CD4-positive, CD25-positive, alpha-beta regulatory T cell (primary cell): ENCODE measurements around the gene NACA2. TPM values are rescaled to one million over a fixed set of nuclear protein-coding genes. Genes with fewer than 3 reads are reported as not detected.

ENCODE experiments used
- ATAC-seq, 2 donors: fragments of 150-1000 bp; cut with Tn5 transposase; one replicate each; pipeline ENCODE4 v1.10.0; 2021; ENCODE audit warnings: low read depth in 2 of 2, moderate number of reproducible peaks in 2 of 2, moderate library complexity in 1 of 2
- DNase-seq, 3 donors: peaks; one replicate each; pipeline versions ENCODE4 v3.0.0 to v3.0.0-alpha.2; 2012 to 2022; ENCODE audit warnings: mixed read lengths in 1 of 3
- H3K27ac ChIP-seq: one replicate; pipeline ENCODE4 v1.7.0; 2013; ENCODE audit warnings: mild to moderate bottlenecking, low read length; ENCODE audit not compliant: insufficient read depth, poor library complexity, severe bottlenecking
- H3K27me3 ChIP-seq: one replicate; pipeline ENCODE4 v1.7.0; 2013; ENCODE audit warnings: low read length; ENCODE audit not compliant: control insufficient read depth, insufficient read depth
- H3K36me3 ChIP-seq: one replicate; pipeline ENCODE4 v1.7.0; 2013; ENCODE audit warnings: mild to moderate bottlenecking, low read length, moderate library complexity; ENCODE audit not compliant: control insufficient read depth, insufficient read depth
- H3K4me1 ChIP-seq: 2 replicates; pipeline ENCODE4 v1.7.0; 2013; ENCODE audit warnings: mild to moderate bottlenecking, low read length; ENCODE audit not compliant: insufficient read depth, control insufficient read depth, poor library complexity, severe bottlenecking
- H3K4me3 ChIP-seq: one replicate; pipeline ENCODE4 v1.7.0; 2013; ENCODE audit warnings: low read depth, mild to moderate bottlenecking, low read length, moderate library complexity
- H3K9me3 ChIP-seq, 2 experiments: 1 replicate in 1 of 2; 2 replicates in 1 of 2; pipeline ENCODE4 v1.7.0; 2013; ENCODE audit warnings: low read length in 2 of 2, mild to moderate bottlenecking in 1 of 2, moderate library complexity in 1 of 2; ENCODE audit not compliant: control insufficient read depth in 2 of 2
- H3K27ac Mint-ChIP-seq, 3 donors: one replicate each; pipeline ENCODE4 v1.8.0; 2020 to 2022; ENCODE audit warnings: mild to moderate bottlenecking in 3 of 3, mixed read lengths in 3 of 3, moderate library complexity in 2 of 3
- H3K27me3 Mint-ChIP-seq: one replicate; pipeline ENCODE4 v1.8.0; 2022; ENCODE audit warnings: mild to moderate bottlenecking, mixed read lengths
- H3K36me3 Mint-ChIP-seq: one replicate; pipeline ENCODE4 v1.8.0; 2020; ENCODE audit warnings: mixed read lengths
- H3K4me1 Mint-ChIP-seq, 4 donors: one replicate each; pipeline ENCODE4 v1.8.0; 2020 to 2022; ENCODE audit warnings: mixed read lengths in 4 of 4, mild to moderate bottlenecking in 1 of 4
- H3K4me3 Mint-ChIP-seq, 4 donors: one replicate each; pipeline ENCODE4 v1.8.0; 2020 to 2022; ENCODE audit warnings: mild to moderate bottlenecking in 4 of 4, mixed read lengths in 4 of 4, moderate library complexity in 3 of 4
- H3K9me3 Mint-ChIP-seq, 7 donors: one replicate each; pipeline ENCODE4 v1.8.0; 2020 to 2022; ENCODE audit warnings: mixed read lengths in 7 of 7, mild to moderate bottlenecking in 3 of 7, moderate library complexity in 2 of 7
- polyA plus RNA-seq, 4 donors: library from polyadenylated mRNA; unstranded; fragments of 300-500 nt; fragmentation: Illumina TruSeq; gene quantifications; one replicate each; pipeline ENCODE4 v1.2.3, GENCODE V29; 2021
- total RNA-seq: library from RNA; stranded (reverse); gene quantifications from one replicate; pipeline ENCODE4 v1.2.3, GENCODE V29; 2022

Gene NACA2
- total and polyA plus RNA-seq, 5 donors from 2014 or later, result not detected

GRCh38 chr17:61619493-61619892 lies 28.5 kb upstream of the NACA2 start:
- peaks cover 0 to 9% (median 5%) of the 10 kb centered on the region in 7 donors for H3K9me3 Mint-ChIP-seq
- no peak overlapping the region for H3K27ac ChIP-seq
- peaks cover 10% of the 10 kb centered on the region for H3K27me3 ChIP-seq
- no peaks in the 10 kb centered on the region for H3K4me1 ChIP-seq
- no peak overlapping the region for H3K4me3 ChIP-seq
- peaks cover 5 to 9% of the 10 kb centered on the region in 2 experiments for H3K9me3 ChIP-seq
- DNase-seq (no peak), ATAC-seq (no peak)
- H3K27me3 Mint-ChIP-seq, result peaks cover 48% of the 10 kb centered on the region
- H3K4me1 Mint-ChIP-seq, result peaks cover 0 to 6% (median 4%) of the 10 kb centered on the region in 4 donors
- peaks cover 4% of the 10 kb centered on the region for H3K36me3 Mint-ChIP-seq
- H3K4me3 Mint-ChIP-seq, result no peak overlapping the region
- H3K27ac Mint-ChIP-seq, result no peak overlapping the region
- H3K36me3 ChIP-seq, result no peaks in the 10 kb centered on the region

DNA sequence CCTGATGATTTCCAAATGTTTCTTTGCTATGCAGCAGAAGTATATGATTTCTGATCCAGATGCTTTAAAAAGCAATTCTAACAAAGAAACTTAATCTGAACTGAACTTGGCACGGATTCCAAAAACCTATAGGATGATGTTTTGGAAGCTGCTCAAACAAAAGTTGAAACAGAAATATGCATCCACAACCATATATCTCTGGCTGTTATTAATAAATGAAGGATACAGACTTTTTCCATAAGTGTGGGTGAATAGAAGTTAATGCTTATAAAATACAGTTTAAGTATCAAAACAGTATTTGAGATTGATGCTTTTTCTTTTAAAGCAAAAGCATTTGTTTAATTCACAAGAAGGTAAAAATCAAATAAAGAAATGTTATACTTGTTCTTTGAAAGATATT lies 27.9 kb upstream of the NACA2 start:
- DNase-seq (no peak), ATAC-seq (no peak)
- H3K4me1 Mint-ChIP-seq, result peaks cover 0 to 6% (median 4%) of the 10 kb centered on the region in 4 donors
- no peak overlapping the region for H3K27ac Mint-ChIP-seq
- H3K4me1 ChIP-seq, result no peaks in the 10 kb centered on the region
- peaks cover 0 to 9% (median 5%) of the 10 kb centered on the region in 7 donors for H3K9me3 Mint-ChIP-seq
- peaks cover 4% of the 10 kb centered on the region for H3K36me3 Mint-ChIP-seq
- no peak overlapping the region for H3K4me3 Mint-ChIP-seq
- no peak overlapping the region for H3K27ac ChIP-seq
- peaks cover 5 to 9% of the 10 kb centered on the region in 2 experiments for H3K9me3 ChIP-seq
- peaks cover 10% of the 10 kb centered on the region for H3K27me3 ChIP-seq
- H3K36me3 ChIP-seq, result no peaks in the 10 kb centered on the region
- peaks cover 43% of the 10 kb centered on the region for H3K27me3 Mint-ChIP-seq
- H3K4me3 ChIP-seq, result no peak overlapping the region

- no peak overlapping the region for H3K4me3 Mint-ChIP-seq
These were observed 26.3 kb upstream of the NACA2 start for GRCh38 chr17:61617330-61617729.

GRCh38 chr17:61616783-61617182 lies 25.8 kb upstream of the NACA2 start:
- H3K36me3 ChIP-seq, result no peaks in the 10 kb centered on the region
- no peak overlapping the region for H3K4me3 ChIP-seq
- H3K27ac ChIP-seq, result no peak overlapping the region
- no peak for ATAC-seq
- H3K4me1 ChIP-seq, result no peaks in the 10 kb centered on the region
- peaks cover 5 to 9% of the 10 kb centered on the region in 2 experiments for H3K9me3 ChIP-seq
- Mint-ChIP-seq H3K9me3 (peaks cover 0 to 9% (median 5%) of the 10 kb centered on the region in 7 donors), H3K27ac (no peak overlapping the region), H3K4me3 (no peak overlapping the region), H3K4me1 (peaks cover 0 to 6% (median 4%) of the 10 kb centered on the region in 4 donors), H3K36me3 (peaks cover 4% of the 10 kb centered on the region), H3K27me3 (peaks cover 37% of the 10 kb centered on the region)
- no peak for DNase-seq
- peaks cover 6% of the 10 kb centered on the region for H3K27me3 ChIP-seq

More at GRCh38 chr17:61617330-61617729, 26.3 kb upstream of the NACA2 start:
- Histone ChIP-seq H3K4me1 (no peaks in the 10 kb centered on the region), H3K27me3 (peaks cover 6% of the 10 kb centered on the region), H3K4me3 (no peak overlapping the region), H3K9me3 (peaks cover 5 to 9% of the 10 kb centered on the region in 2 experiments), H3K27ac (no peak overlapping the region), H3K36me3 (no peaks in the 10 kb centered on the region)
- DNase-seq, result no peak
- peaks cover 0 to 9% (median 5%) of the 10 kb centered on the region in 7 donors for H3K9me3 Mint-ChIP-seq
- peaks cover 4% of the 10 kb centered on the region for H3K36me3 Mint-ChIP-seq
- peaks cover 39% of the 10 kb centered on the region for H3K27me3 Mint-ChIP-seq
- no peak overlapping the region for H3K27ac Mint-ChIP-seq
- ATAC-seq, result no peak
- peaks cover 0 to 6% (median 4%) of the 10 kb centered on the region in 4 donors for H3K4me1 Mint-ChIP-seq

DNA sequence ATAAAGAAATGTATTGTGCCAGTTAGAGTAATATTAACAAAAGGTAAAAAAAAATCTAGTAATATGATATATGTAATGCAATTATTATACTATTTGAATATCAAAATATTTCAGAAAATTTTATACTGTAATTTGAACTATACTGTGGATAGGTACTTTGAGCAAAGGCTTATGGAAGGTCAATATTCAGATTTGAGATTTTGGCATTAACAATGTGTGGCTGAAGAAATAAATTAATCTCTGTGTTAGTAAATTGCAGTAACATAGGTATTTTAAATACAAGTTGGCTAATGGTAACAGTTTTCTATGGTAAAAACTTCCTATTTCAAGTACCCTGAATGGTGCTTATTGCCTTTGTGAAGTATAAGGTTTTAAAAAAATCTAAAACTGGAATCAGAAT lies 23.2 kb upstream of the NACA2 start:
- peaks cover 0 to 6% (median 2%) of the 10 kb centered on the region in 4 donors for H3K4me1 Mint-ChIP-seq

DNA sequence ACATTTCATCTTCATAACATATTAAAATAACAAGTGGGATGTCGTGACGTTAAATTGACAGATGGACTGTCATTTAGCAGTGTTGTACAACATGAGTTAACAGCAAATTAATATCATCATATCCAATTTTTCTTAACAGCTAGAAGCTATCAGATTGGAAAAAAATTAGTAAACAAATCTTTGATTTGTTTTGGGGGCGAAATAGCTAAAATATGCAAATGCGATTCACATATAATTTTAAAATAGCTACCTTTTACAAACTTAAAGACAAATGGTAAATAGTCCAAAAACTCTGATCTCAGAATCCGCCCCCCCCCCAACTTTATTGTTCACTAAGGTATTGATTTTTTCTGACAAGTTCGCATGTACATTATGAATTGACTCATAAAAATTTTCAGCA lies 20.3 kb upstream of the NACA2 start:
- H3K36me3 ChIP-seq, result no peaks in the 10 kb centered on the region
- H3K27me3 ChIP-seq, result no peaks in the 10 kb centered on the region
- ATAC-seq (no peak), DNase-seq (no peak)
- Mint-ChIP-seq H3K27me3 (peaks cover 23% of the 10 kb centered on the region), H3K27ac (no peak overlapping the region), H3K4me3 (no peak overlapping the region), H3K9me3 (no peaks in the 10 kb centered on the region), H3K36me3 (no peaks in the 10 kb centered on the region), H3K4me1 (peaks cover 0 to 5% (median 2%) of the 10 kb centered on the region in 4 donors)
- no peak overlapping the region for H3K4me3 ChIP-seq
- no peaks in the 10 kb centered on the region for H3K4me1 ChIP-seq
- no peak overlapping the region for H3K27ac ChIP-seq
- no peaks in the 10 kb centered on the region for H3K9me3 ChIP-seq

More for the DNA sequence above, 23.2 kb upstream of the NACA2 start:
- H3K27ac Mint-ChIP-seq, result no peak overlapping the region
- Histone ChIP-seq H3K4me3 (no peak overlapping the region), H3K27me3 (no peaks in the 10 kb centered on the region), H3K36me3 (no peaks in the 10 kb centered on the region), H3K27ac (no peak overlapping the region), H3K4me1 (no peaks in the 10 kb centered on the region), H3K9me3 (peaks cover 0 to 2% of the 10 kb centered on the region in 2 experiments)
- peaks cover 27% of the 10 kb centered on the region for H3K27me3 Mint-ChIP-seq
- H3K9me3 Mint-ChIP-seq, result peaks cover 0 to 3% (median under 1%) of the 10 kb centered on the region in 7 donors
- no peak overlapping the region for H3K4me3 Mint-ChIP-seq
- no peaks in the 10 kb centered on the region for H3K36me3 Mint-ChIP-seq
- no peak for ATAC-seq
- no peak for DNase-seq

- Mint-ChIP-seq H3K27ac (no peak overlapping the region), H3K4me3 (no peak overlapping the region), H3K36me3 (no peaks in the 10 kb centered on the region), H3K4me1 (no peaks in the 10 kb centered on the region), H3K27me3 (peaks cover 9% of the 10 kb centered on the region), H3K9me3 (no peaks in the 10 kb centered on the region)
- H3K36me3 ChIP-seq, result no peaks in the 10 kb centered on the region
- no peaks in the 10 kb centered on the region for H3K9me3 ChIP-seq
- DNase-seq (no peak), ATAC-seq (no peak)
- no peak overlapping the region for H3K27ac ChIP-seq
- H3K4me3 ChIP-seq, result no peak overlapping the region
- H3K27me3 ChIP-seq, result peaks cover 3% of the 10 kb centered on the region
- H3K4me1 ChIP-seq, result no peaks in the 10 kb centered on the region
These were observed 14.7 kb upstream of the NACA2 start for GRCh38 chr17:61605692-61606091.

GRCh38 chr17:61601297-61601696 lies 10.3 kb upstream of the NACA2 start:
- H3K36me3 Mint-ChIP-seq, result no peaks in the 10 kb centered on the region
- ATAC-seq, result no peak
- no peak overlapping the region for H3K4me3 Mint-ChIP-seq
- no peak for DNase-seq
- H3K4me3 ChIP-seq, result no peak overlapping the region
- no peak overlapping the region for H3K27ac ChIP-seq
- no peak overlapping the region for H3K27ac Mint-ChIP-seq
- H3K4me1 Mint-ChIP-seq, result no peaks in the 10 kb centered on the region
- H3K36me3 ChIP-seq, result no peaks in the 10 kb centered on the region
- H3K27me3 ChIP-seq, result peaks cover 16% of the 10 kb centered on the region
- H3K27me3 Mint-ChIP-seq, result peaks cover 15% of the 10 kb centered on the region
- no peaks in the 10 kb centered on the region for H3K9me3 Mint-ChIP-seq
- H3K4me1 ChIP-seq, result no peaks in the 10 kb centered on the region
- H3K9me3 ChIP-seq, result no peaks in the 10 kb centered on the region
